Measurements from ENCODE around the gene RNASEH2B.

The RNASEH2B gene

DNA sequence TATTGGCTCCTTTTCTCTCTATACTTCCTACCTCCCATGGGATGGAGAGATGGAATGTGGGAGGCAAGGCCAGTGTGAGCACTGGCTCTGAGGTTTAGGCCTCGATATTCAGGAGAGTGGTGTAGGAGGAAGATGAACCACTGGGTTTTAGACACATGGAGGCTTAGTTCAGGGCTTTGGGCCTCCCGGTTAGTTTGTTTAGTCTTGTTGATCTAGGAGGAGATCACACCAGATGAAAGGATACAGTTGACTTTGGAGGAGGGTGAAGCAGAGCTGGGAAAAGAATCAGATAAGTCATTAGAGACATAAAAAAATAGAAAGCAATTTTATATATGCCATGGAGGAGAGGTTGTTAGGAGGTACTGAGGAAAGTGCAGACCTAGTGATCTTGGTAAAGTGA lies 30.9 kb downstream of the RNASEH2B start:
- no peak for DNase-seq (ENCODE audit: low read depth, low spot score)

- DNase-seq (ENCODE audit: low read depth, low spot score), result no peak
Measured at GRCh38 chr13:50941146-50941545, 31.6 kb downstream of the RNASEH2B start.

GRCh38 chr13:50942630-50943311 lies 33.2 kb downstream of the RNASEH2B start:
- DNase-seq (ENCODE audit: low read depth, low spot score), result peak; percentile 10

- DNase-seq (ENCODE audit: low read depth, low spot score), result no peak
Measured at GRCh38 chr13:50945669-50946068, 36.1 kb downstream of the RNASEH2B start.

GRCh38 chr13:50948601-50949000 lies 39.0 kb downstream of the RNASEH2B start:
- peak; percentile 17 for DNase-seq (ENCODE audit: low read depth, low spot score)

- no peak for DNase-seq (ENCODE audit: low read depth, low spot score)
Measured at GRCh38 chr13:50950849-50951248, 41.3 kb downstream of the RNASEH2B start.

- peak; percentile 51 for DNase-seq (ENCODE audit: low read depth, low spot score)
Measured at GRCh38 chr13:50951366-50951765, 41.8 kb downstream of the RNASEH2B start.

GRCh38 chr13:50955241-50955640 lies 45.6 kb downstream of the RNASEH2B start:
- no peak for DNase-seq (ENCODE audit: low read depth, low spot score)

DNA sequence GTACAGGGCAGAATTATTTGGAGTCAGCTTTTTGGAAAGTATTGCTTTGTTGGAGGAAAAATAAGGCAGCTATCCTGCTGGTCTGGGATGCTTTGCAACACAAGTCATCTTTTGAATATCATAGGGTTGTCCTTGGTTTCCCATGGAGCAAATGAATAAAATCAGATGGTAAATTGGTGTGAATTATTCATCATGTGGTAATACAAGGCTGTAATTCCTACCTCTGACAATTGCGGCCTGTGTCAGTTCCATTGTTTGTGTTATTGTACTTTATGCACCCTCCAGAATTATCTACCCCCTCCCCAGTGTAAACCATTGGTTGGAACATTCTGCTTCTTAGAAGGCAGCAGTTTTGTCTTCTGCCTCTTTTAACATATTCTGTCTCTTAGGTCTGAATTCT lies 46.2 kb downstream of the RNASEH2B start:
- DNase-seq (ENCODE audit: low read depth, low spot score), result no peak

DNA sequence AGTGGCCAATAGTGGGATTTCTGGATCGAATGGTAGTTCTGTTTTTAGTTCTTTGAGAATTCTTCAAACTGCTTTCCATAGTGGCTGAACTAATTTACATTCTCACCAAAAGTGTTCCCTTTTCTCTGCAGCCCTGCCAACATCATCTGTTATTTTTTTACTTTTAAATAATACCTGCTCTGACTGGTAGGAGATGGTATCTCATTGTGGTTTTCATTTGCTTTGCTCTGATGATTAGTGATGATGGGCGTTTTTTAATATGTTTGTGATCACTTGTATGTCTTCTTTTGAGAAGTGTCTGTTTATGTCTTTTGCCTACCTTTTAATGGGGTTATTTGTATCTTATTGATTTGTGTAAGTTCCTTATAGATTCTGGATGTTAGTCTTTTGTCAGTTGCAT lies 48.0 kb downstream of the RNASEH2B start:
- no peak for DNase-seq (ENCODE audit: low read depth, low spot score)

- DNase-seq (ENCODE audit: low read depth, low spot score), result peak; percentile 41
Measured at GRCh38 chr13:50969691-50970090, 60.1 kb downstream of the RNASEH2B start.

DNA sequence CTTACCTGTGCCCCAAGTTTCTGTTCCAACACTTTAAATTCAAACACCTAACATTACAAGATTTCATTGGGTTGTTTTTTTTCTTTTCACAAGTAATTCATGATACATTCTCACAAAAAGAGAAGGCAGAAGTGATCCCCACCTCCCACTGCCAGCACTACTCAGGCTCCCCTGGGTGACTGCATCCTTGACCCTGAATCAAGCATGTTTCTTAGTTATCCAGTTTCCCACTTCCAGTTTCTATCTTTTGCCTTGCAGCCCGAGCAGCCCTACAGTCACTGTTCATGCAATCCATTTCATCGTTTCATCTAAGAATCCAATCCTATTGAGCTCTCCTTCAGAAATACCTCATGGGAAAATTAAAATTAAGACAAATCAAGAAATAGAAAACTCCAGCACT lies 61.4 kb downstream of the RNASEH2B start:
- DNase-seq (ENCODE audit: low read depth, low spot score), result no peak

GRCh38 chr13:50974268-50974667 lies 64.7 kb downstream of the RNASEH2B start:
- DNase-seq (ENCODE audit: low read depth, low spot score), result no peak

DNA sequence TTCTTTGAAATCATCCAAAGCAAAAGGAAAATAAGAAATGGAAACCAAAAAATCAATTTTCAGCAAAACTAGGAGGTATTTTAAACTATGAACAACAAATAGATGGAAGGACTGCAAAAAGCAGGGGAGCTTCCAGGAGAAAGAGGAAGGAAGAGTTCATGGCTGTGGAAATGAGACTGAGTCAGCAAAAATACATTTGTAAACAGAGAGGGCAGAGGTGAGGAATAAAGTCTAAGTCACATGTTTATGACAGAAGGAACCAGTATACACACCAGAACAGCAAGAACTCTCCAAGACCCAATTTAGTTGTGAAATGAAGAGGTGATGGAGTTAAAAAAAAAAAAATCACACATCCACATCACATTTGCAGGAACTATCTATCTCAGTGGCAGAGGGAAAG lies 69.6 kb downstream of the RNASEH2B start:
- no peak for DNase-seq (ENCODE audit: low read depth, low spot score)

DNA sequence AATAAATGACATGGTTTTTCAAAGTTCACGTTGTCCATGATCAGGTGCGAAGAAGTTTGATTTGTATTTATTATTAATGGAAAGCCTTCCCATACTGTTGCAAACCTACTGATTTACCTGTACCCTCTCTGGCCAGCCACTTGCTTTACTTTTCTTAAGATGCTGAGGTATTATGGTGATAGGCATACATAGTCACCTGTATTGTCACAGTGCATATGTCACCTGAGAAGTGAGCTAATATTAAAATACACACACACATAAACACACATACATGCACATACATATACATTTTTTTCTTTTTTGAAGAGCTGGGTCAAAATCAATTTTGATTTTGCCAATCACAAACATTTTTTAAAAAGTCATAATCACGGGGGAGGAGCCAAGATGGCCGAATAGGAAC lies 72.1 kb downstream of the RNASEH2B start:
- no peak for DNase-seq (ENCODE audit: low read depth, low spot score)

DNA sequence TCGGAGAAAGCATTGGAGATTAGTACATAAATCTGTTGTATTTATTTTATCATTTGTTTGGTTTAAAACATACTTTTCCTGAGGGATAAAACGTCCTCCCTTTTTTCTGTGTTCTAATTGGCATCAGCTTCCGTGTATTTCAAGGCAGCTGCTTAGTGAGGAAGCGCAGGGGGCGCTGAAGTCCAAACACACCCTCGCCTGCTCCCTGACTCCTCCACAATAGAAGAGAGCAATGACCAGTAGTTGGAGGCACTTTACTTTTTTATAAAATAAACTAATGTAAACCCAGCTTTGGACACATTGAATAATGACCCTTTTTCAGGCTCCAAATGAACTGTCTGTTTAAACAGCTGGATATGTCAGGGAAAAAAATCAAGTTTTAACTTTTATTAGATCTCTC lies 79.9 kb downstream of the RNASEH2B start:
- DNase-seq (ENCODE audit: low read depth, low spot score), result peak; percentile 59

- DNase-seq (ENCODE audit: low read depth, low spot score), result no peak
Measured at GRCh38 chr13:50990065-50990817, 80.7 kb downstream of the RNASEH2B start.

DNA sequence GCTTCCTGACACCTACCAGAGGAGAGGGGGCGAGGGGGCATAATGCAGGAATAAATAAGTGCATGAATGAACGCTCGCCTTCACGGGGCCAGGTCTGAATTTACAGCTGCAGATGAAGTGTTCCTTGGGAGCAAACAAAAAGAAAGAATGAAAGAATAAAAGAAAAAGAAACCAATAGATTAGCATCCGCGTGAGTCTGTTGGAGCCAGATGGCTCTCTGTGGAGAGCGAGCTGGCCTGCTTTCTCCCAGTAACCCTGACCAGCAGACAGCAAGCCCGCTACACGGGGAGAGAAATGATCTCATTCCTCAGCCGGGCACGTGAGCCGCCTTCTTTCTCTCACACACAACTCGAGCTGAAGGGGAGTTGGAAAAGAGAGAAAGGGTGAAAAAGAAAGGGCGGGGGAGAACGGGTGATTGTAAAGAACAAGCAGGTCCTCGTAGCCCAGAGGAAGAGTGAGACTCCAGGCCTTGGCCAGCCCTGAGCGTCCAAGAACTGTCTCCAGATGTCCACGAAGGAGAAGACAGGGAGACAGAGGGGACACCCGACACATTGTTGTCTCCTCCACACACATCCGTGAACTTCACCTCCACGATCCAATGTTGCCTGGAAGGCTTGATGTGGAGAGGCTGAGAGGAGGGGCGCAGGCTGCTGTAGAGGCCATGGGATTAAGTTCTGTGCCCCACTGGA lies 81.4 kb downstream of the RNASEH2B start:
- DNase-seq (ENCODE audit: low read depth, low spot score), result peak; percentile 88

DNA sequence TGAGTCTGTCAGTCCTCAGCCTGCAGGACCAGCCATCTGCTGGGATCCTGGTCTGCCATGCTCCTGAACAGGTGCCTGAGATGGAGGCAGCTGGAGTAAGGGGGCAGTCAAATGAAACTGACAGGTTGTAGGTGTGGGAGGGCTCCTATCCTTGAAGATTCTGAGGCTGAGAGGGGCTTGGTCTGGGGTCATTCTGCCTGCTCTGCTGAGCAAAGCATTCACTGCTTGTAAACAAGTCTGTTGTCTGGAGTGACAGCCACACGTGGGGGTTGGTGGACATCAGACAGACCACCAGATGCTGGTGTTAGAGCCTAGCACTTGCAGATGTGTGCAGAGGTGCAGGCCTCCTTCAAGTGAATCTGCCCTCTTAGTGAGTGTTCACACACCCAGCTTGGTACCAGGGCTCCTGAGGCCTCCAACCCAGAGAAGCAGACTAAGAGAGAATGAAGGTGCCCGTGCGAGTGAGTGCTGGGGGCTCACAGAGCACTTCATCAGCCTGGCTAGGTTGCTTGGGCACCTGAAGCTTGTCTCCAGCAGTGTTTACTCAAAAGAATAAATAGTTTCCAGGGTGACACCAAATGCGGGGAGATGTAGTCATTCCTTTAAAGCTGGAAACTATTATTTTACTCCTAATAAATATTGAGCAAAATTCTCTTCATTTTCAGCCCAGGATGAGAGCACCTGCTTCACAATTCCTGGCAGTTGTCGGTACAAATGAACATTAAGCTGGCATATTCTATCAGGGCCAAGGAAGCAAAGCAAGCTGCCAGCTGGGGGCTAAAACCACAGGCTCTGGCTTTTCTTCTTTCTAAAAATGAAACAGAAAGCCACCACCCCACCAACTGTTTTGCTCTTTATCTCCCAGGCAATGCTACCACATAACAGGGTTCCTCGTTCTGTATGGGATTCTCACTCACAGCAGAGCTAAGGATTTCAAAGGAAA lies 82.3 kb downstream of the RNASEH2B start:
- peak; percentile 41 for DNase-seq (ENCODE audit: low read depth, low spot score)

DNA sequence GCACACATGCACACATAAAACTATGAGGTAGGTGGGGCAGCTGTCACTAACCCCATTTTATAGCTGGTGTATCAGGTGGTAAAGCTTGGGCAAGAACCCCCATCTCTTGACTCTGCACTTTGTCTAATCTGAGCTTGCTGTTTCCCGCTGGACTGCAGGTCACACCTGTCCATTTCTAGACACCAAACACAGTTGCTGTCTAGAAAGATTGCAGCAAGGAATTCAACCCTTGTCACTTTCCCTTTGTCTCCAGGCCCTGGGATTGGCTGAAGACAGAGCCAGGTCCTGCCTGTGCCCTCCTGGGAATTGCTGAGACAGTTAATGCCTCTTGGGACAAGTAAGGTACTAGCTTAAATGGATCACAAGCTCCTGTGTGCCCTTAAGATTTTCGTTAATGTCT lies 83.8 kb downstream of the RNASEH2B start:
- no peak for DNase-seq (ENCODE audit: low read depth, low spot score)

DNA sequence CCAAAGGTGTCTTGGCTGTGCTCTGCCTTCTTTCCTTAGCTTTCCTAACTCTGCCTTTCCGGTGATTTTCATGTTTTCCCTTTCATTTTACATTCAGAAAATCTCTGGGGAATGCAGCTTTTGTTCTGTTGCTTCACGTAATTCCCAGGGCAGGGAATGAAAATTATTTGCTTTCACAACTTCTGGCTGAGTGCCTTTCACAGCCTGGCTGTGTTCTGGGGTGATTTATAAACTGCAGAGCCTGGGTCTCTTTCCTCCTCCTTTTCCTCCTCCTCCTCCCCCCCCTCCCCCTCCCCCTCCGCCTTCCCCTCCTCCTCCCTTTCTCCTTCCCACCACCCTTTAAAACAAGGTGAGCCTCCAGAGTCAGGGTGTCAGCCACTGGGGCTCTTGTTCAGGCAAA lies 84.3 kb downstream of the RNASEH2B start:
- no peak for DNase-seq (ENCODE audit: low read depth, low spot score)

GRCh38 chr13:50994651-50995050 lies 85.1 kb downstream of the RNASEH2B start:
- DNase-seq (ENCODE audit: low read depth, low spot score), result no peak

Data from astrocyte of the hippocampus (primary cell).